ENCODE measurements around the gene SFRP4. TPM values are rescaled to one million over a fixed set of nuclear protein-coding genes. Genes with fewer than 3 reads are reported as not detected.

The SFRP4 gene
- total and polyA plus RNA-seq, 4 donors, result under 0.01 to 0.28 (median 0.19) TPM

- TF ChIP-seq, protein P1, sequence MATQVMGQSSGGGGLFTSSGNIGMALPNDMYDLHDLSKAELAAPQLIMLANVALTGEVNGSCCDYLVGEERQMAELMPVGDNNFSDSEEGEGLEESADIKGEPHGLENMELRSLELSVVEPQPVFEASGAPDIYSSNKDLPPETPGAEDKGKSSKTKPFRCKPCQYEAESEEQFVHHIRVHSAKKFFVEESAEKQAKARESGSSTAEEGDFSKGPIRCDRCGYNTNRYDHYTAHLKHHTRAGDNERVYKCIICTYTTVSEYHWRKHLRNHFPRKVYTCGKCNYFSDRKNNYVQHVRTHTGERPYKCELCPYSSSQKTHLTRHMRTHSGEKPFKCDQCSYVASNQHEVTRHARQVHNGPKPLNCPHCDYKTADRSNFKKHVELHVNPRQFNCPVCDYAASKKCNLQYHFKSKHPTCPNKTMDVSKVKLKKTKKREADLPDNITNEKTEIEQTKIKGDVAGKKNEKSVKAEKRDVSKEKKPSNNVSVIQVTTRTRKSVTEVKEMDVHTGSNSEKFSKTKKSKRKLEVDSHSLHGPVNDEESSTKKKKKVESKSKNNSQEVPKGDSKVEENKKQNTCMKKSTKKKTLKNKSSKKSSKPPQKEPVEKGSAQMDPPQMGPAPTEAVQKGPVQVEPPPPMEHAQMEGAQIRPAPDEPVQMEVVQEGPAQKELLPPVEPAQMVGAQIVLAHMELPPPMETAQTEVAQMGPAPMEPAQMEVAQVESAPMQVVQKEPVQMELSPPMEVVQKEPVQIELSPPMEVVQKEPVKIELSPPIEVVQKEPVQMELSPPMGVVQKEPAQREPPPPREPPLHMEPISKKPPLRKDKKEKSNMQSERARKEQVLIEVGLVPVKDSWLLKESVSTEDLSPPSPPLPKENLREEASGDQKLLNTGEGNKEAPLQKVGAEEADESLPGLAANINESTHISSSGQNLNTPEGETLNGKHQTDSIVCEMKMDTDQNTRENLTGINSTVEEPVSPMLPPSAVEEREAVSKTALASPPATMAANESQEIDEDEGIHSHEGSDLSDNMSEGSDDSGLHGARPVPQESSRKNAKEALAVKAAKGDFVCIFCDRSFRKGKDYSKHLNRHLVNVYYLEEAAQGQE (IDR thresholded peaks at IDR 0.05), result no peak
- TF ChIP-seq, protein P2, sequence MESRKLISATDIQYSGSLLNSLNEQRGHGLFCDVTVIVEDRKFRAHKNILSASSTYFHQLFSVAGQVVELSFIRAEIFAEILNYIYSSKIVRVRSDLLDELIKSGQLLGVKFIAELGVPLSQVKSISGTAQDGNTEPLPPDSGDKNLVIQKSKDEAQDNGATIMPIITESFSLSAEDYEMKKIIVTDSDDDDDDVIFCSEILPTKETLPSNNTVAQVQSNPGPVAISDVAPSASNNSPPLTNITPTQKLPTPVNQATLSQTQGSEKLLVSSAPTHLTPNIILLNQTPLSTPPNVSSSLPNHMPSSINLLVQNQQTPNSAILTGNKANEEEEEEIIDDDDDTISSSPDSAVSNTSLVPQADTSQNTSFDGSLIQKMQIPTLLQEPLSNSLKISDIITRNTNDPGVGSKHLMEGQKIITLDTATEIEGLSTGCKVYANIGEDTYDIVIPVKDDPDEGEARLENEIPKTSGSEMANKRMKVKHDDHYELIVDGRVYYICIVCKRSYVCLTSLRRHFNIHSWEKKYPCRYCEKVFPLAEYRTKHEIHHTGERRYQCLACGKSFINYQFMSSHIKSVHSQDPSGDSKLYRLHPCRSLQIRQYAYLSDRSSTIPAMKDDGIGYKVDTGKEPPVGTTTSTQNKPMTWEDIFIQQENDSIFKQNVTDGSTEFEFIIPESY (IDR thresholded peaks at IDR 0.05), result no peak
These were observed 7.9 kb upstream of the SFRP4 start (continued) for GRCh38 chr7:37924491-37925041.

- TF ChIP-seq, protein P2 (IDR thresholded peaks at IDR 0.05), result no peak
- TF ChIP-seq FOXA2 (IDR thresholded peaks at IDR 0.05) (peak; percentile 21), RXRA (IDR thresholded peaks at IDR 0.05) (peak in 1 of 2 donors; percentile 22), TAF1 (conservative IDR thresholded peaks at IDR 0.05) (no peak), HNF4A (conservative IDR thresholded peaks at IDR 0.05) (peak in 1 of 2 donors; percentile 10), RAD21 (IDR thresholded peaks at IDR 0.05) (no peak)
- Histone ChIP-seq H3K9ac (ENCODE audit: low read depth in 1 of 2, low read length in 2 of 2) (no peak overlapping the region), H3K27me3 (ENCODE audit: control insufficient read depth in 4 of 4, insufficient read depth in 4 of 4, low read length in 3 of 4) (no peaks in the 10 kb centered on the region), H3K27ac (ENCODE audit: low read depth in 1 of 2, low read length in 2 of 2) (no peak overlapping the region), H3K9me3 (ENCODE audit: control insufficient read depth in 4 of 4, low read length in 3 of 4) (peaks cover 0 to 4% (median 0%) of the 10 kb centered on the region in 4 donors), H3K36me3 (ENCODE audit: control insufficient read depth in 4 of 4, insufficient read depth in 3 of 4, low read depth in 1 of 4, low read length in 3 of 4) (no peaks in the 10 kb centered on the region), H3K4me3 (ENCODE audit: low read depth in 1 of 3, low read length in 3 of 3) (no peak overlapping the region), H3K4me1 (ENCODE audit: control insufficient read depth in 4 of 4, insufficient read depth in 4 of 4, low read length in 3 of 4) (peaks cover 4 to 15% (median 7%) of the 10 kb centered on the region in 4 donors)
- no peak for DNase-seq (ENCODE audit: low spot score)
- 76% methylated on average over 1 of the region's 1 CpG for WGBS
These were observed 7.4 kb upstream of the SFRP4 start for GRCh38 chr7:37923996-37924395.

GRCh38 chr7:37921876-37922275 is 5.3 kb upstream of the SFRP4 start:
- DNase-seq (ENCODE audit: low spot score), result no peak
- Histone ChIP-seq H3K27ac (ENCODE audit: low read depth in 1 of 2, low read length in 2 of 2) (no peak overlapping the region), H3K4me1 (ENCODE audit: control insufficient read depth in 4 of 4, insufficient read depth in 4 of 4, low read length in 3 of 4) (peaks cover 4 to 19% (median 10%) of the 10 kb centered on the region in 4 donors), H3K4me3 (ENCODE audit: low read depth in 1 of 3, low read length in 3 of 3) (peak overlapping the region in 2 of 3 donors; percentile 12 to 15), H3K36me3 (ENCODE audit: control insufficient read depth in 4 of 4, insufficient read depth in 3 of 4, low read depth in 1 of 4, low read length in 3 of 4) (no peaks in the 10 kb centered on the region), H3K9ac (ENCODE audit: low read depth in 1 of 2, low read length in 2 of 2) (no peak overlapping the region), H3K9me3 (ENCODE audit: control insufficient read depth in 4 of 4, low read length in 3 of 4) (peaks cover 0 to 4% (median 0%) of the 10 kb centered on the region in 4 donors), H3K27me3 (ENCODE audit: control insufficient read depth in 4 of 4, insufficient read depth in 4 of 4, low read length in 3 of 4) (no peaks in the 10 kb centered on the region)
- 84% methylated on average over 4 of the region's 4 CpGs for WGBS
- no peak for TF ChIP-seq RXRA (IDR thresholded peaks at IDR 0.05)

Data from liver (tissue), 9 donors.